HL-60 (cell line): ENCODE measurements around the gene PDXP.

Experiments used
- CTCF ChIP-seq: IDR thresholded peaks from one replicate; pipeline ENCODE4 v1.5.1; 2011; ENCODE audit warnings: low read length, control low read depth, inconsistent platforms; ENCODE audit not compliant: insufficient read depth
- POLR2AphosphoS5 ChIP-seq: IDR thresholded peaks from 2 replicates; pipeline ENCODE4 v1.6.1; 2012; ENCODE audit warnings: low read depth
- REST ChIP-seq: IDR thresholded peaks from 2 replicates; pipeline ENCODE4 v1.6.1; 2012; ENCODE audit warnings: low read depth; ENCODE audit not compliant: insufficient replicate concordance
- SPI1 ChIP-seq: IDR thresholded peaks from 2 replicates; pipeline ENCODE4 v1.6.1; 2012; ENCODE audit warnings: low read depth, mild to moderate bottlenecking, borderline replicate concordance

GRCh38 chr22:37639070-37639760 is 19.3 kb upstream of the PDXP start, which contains the start of gene SH3BP1:
- TF ChIP-seq POLR2AphosphoS5 = no peak
- TF ChIP-seq CTCF = no peak
- TF ChIP-seq SPI1 = no peak
- no peak for TF ChIP-seq REST
